IPS DF 19.7 (cell line): ENCODE data around the gene STRIT1.

ENCODE experiments used
- DNase-seq: peaks from one replicate; pipeline ENCODE4 v3.0.0-alpha.2; 2013; ENCODE audit warnings: low read depth, low spot score

The STRIT1 gene

GRCh38 chr3:155293516-155293915 is at the start of gene STRIT1:
STRIT1 (minus strand) TSS chr3:155293683.
- no peak for DNase-seq

GRCh38 chr3:155342344-155342743 is 48.9 kb upstream of the STRIT1 start:
- no peak for DNase-seq

GRCh38 chr3:155339052-155339451 is 45.6 kb upstream of the STRIT1 start:
- no peak for DNase-seq

- no peak for DNase-seq
These were observed 42.4 kb upstream of the STRIT1 start for GRCh38 chr3:155335724-155336354.

- no peak for DNase-seq
These were observed 41.6 kb upstream of the STRIT1 start for GRCh38 chr3:155334914-155335723.

GRCh38 chr3:155334215-155334913 is 40.9 kb upstream of the STRIT1 start:
- no peak for DNase-seq

- no peak for DNase-seq
These were observed 39.2 kb upstream of the STRIT1 start for GRCh38 chr3:155332716-155333115.

- no peak for DNase-seq
These were observed 37.6 kb upstream of the STRIT1 start for GRCh38 chr3:155331078-155331477.

GRCh38 chr3:155330370-155330769 is 36.9 kb upstream of the STRIT1 start:
- DNase-seq, result no peak

- DNase-seq, result no peak
These were observed 36.1 kb upstream of the STRIT1 start for GRCh38 chr3:155329513-155330048.

- no peak for DNase-seq
These were observed 34.4 kb upstream of the STRIT1 start for GRCh38 chr3:155327871-155328270.

GRCh38 chr3:155327430-155327829 is 33.9 kb upstream of the STRIT1 start:
- no peak for DNase-seq

GRCh38 chr3:155326901-155327300 is 33.4 kb upstream of the STRIT1 start:
- DNase-seq, result no peak

GRCh38 chr3:155326244-155326643 is 32.8 kb upstream of the STRIT1 start:
- no peak for DNase-seq

GRCh38 chr3:155325263-155325835 is 31.9 kb upstream of the STRIT1 start:
- DNase-seq, result peak; percentile 12

GRCh38 chr3:155323063-155323666 is 29.7 kb upstream of the STRIT1 start:
- peak; percentile 42 for DNase-seq

GRCh38 chr3:155321418-155321817 is 27.9 kb upstream of the STRIT1 start:
- DNase-seq, result no peak

- DNase-seq, result no peak
These were observed 27.5 kb upstream of the STRIT1 start for GRCh38 chr3:155320934-155321333.

GRCh38 chr3:155318740-155319139 is 25.3 kb upstream of the STRIT1 start:
- DNase-seq, result no peak

- no peak for DNase-seq
These were observed 23.7 kb upstream of the STRIT1 start for GRCh38 chr3:155317211-155317610.

GRCh38 chr3:155316426-155316825 is 22.9 kb upstream of the STRIT1 start:
- DNase-seq, result no peak

- no peak for DNase-seq
These were observed 20.4 kb upstream of the STRIT1 start for GRCh38 chr3:155313916-155314315.
